IMR-90 (cell line): ENCODE data around the gene FAAP100.
A peak's percentile ranks its signal among the peaks of the same experiment; 100 is the strongest.

ENCODE experiments used
- CEBPB ChIP-seq: IDR thresholded peaks from 2 replicates; pipeline ENCODE4 v1.6.1; 2012; ENCODE audit warnings: low read depth, low read length, improper control_type of control experiment
- CHD1 ChIP-seq: IDR thresholded peaks from 2 replicates; pipeline ENCODE4 v1.6.1; 2012; ENCODE audit warnings: low read depth, low read length, improper control_type of control experiment
- CTCF ChIP-seq: conservative IDR thresholded peaks from 2 replicates; pipeline ENCODE4 v1.5.1; 2012; ENCODE audit warnings: mild to moderate bottlenecking, low read depth, low read length, improper control_type of control experiment
- MAFK ChIP-seq: IDR thresholded peaks from 2 replicates; pipeline ENCODE4 v1.6.1; 2012; ENCODE audit warnings: low read depth, low read length, improper control_type of control experiment
- NFE2L2 ChIP-seq: fragments of 150-350 bp; IDR thresholded peaks from 2 replicates; pipeline ENCODE4 v1.6.1; 2016; ENCODE audit warnings: low read depth, mild to moderate bottlenecking, low read length
- POLR2A ChIP-seq: IDR thresholded peaks from 2 replicates; pipeline ENCODE4 v1.6.1; 2012; ENCODE audit warnings: mild to moderate bottlenecking, low read depth, low read length
- RCOR1 ChIP-seq: IDR thresholded peaks from 2 replicates; pipeline ENCODE4 v1.6.1; 2012; ENCODE audit warnings: mild to moderate bottlenecking, low read length, improper control_type of control experiment; ENCODE audit not compliant: insufficient replicate concordance
- RFX5 ChIP-seq: IDR thresholded peaks from 2 replicates; pipeline ENCODE4 v1.8.0; 2012; ENCODE audit warnings: low read depth, mild to moderate bottlenecking, low read length, moderate library complexity
- USF2 ChIP-seq: fragments of 150-350 bp; IDR thresholded peaks from 2 replicates; pipeline ENCODE4 v1.6.1; 2017; ENCODE audit warnings: mild to moderate bottlenecking, antibody characterized with exemption, low read length, low read depth

- no peak for TF ChIP-seq CTCF
- no peak for TF ChIP-seq USF2
- no peak for TF ChIP-seq POLR2A
- TF ChIP-seq CEBPB = 0 out of 2 replicates have a peak, but pooled peaks have one; percentile 47
- no peak for TF ChIP-seq RFX5
- TF ChIP-seq RCOR1 = no peak
- 0 out of 2 replicates have a peak, but pooled peaks have one; percentile 35 for TF ChIP-seq MAFK
- no peak for TF ChIP-seq CHD1
- no peak for TF ChIP-seq NFE2L2
Observed at GRCh38 chr17:81493198-81494038, 58.7 kb downstream of the FAAP100 start.
